NCI-H345 (cell line): Measurements from ENCODE around the gene TMC2.
"Not testable (repeated sequence)": the region's sequence is repeated elsewhere in the genome, so short reads cannot be mapped to it uniquely, and the experiment has no call there.

Experiments
- DNase-seq: peaks from one replicate; lab custom pipeline; 2025; lab: John Stamatoyannopoulos, UW

Gene TMC2

GRCh38 chr20:2663364-2663886 is 127.1 kb downstream of the TMC2 start:
- no peak for DNase-seq

- DNase-seq = peak; percentile 95
Observed at GRCh38 chr20:2663887-2664719, 127.7 kb downstream of the TMC2 start, which contains the start of gene IDH3B. Gene IDH3B, minus strand, starts transcription at chr20:2664216. Its CDS starts 28 bp downstream, at chr20:2664188.

GRCh38 chr20:2671977-2672376 is 135.6 kb downstream of the TMC2 start:
- no peak for DNase-seq

GRCh38 chr20:2672446-2672845 is 136.1 kb downstream of the TMC2 start:
- DNase-seq = no peak

GRCh38 chr20:2673453-2673852 is 137.1 kb downstream of the TMC2 start:
- DNase-seq = no peak

- DNase-seq = no peak
Observed at GRCh38 chr20:2680046-2680445, 143.7 kb downstream of the TMC2 start.

GRCh38 chr20:2682040-2682439 is 145.7 kb downstream of the TMC2 start:
- DNase-seq = not testable (repeated sequence)

GRCh38 chr20:2684817-2685216 is 148.4 kb downstream of the TMC2 start:
- DNase-seq = not testable (repeated sequence)

GRCh38 chr20:2687514-2687913 is 151.1 kb downstream of the TMC2 start:
- no peak for DNase-seq

GRCh38 chr20:2688041-2688591 is 151.7 kb downstream of the TMC2 start:
- DNase-seq = peak; percentile 20

GRCh38 chr20:2690213-2690612 is 153.8 kb downstream of the TMC2 start:
- DNase-seq = no peak

- no peak for DNase-seq
Observed at GRCh38 chr20:2690718-2691117, 154.3 kb downstream of the TMC2 start.

- DNase-seq = no peak
Observed at GRCh38 chr20:2691127-2691526, 154.8 kb downstream of the TMC2 start.
